B cell (primary cell): Measurements from ENCODE around the gene NR4A1.

Experiments used
- EZH2 ChIP-seq: IDR thresholded peaks from 2 replicates; pipeline ENCODE4 v1.6.1; 2012; ENCODE audit warnings: borderline replicate concordance, low read depth, mild to moderate bottlenecking, moderate library complexity, low read length; ENCODE audit not compliant: insufficient read depth, poor library complexity, severe bottlenecking
- TF ChIP-seq, protein P1 (sequence below): fragments of 200-600 bp; IDR thresholded peaks from one replicate; pipeline ENCODE4 v1.8.0; 2022; ENCODE audit warnings: antibody characterized with exemption, mild to moderate bottlenecking

DNA sequence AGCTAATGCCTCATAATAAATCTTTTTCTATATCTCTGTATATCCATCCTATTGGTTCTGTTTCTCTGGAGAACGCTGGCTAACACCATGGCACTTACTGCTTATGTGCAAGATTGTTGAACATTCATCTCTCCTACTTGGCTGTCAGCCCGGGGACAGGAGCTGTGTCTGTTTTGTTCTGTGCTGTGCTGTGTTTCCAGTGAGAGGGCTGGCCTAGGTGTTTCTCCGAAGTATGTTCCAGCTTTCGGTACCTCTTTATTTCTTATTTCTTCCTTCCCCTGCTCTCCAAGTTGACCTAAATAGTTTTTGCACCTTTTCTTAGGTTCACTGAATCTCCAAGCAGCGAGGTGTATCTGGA lies 18.8 kb upstream of the NR4A1 start:
- TF ChIP-seq EZH2, result no peak
- TF ChIP-seq, protein P1, sequence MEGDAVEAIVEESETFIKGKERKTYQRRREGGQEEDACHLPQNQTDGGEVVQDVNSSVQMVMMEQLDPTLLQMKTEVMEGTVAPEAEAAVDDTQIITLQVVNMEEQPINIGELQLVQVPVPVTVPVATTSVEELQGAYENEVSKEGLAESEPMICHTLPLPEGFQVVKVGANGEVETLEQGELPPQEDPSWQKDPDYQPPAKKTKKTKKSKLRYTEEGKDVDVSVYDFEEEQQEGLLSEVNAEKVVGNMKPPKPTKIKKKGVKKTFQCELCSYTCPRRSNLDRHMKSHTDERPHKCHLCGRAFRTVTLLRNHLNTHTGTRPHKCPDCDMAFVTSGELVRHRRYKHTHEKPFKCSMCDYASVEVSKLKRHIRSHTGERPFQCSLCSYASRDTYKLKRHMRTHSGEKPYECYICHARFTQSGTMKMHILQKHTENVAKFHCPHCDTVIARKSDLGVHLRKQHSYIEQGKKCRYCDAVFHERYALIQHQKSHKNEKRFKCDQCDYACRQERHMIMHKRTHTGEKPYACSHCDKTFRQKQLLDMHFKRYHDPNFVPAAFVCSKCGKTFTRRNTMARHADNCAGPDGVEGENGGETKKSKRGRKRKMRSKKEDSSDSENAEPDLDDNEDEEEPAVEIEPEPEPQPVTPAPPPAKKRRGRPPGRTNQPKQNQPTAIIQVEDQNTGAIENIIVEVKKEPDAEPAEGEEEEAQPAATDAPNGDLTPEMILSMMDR, result no peak
